Subcutaneous abdominal adipose tissue (tissue), 5 donors: ENCODE measurements around the gene SLC9A5.

Experiments
- H3K27ac ChIP-seq: one replicate; pipeline ENCODE4 v1.7.0; 2013; ENCODE audit warnings: low read depth, mild to moderate bottlenecking, inconsistent platforms, low read length, moderate library complexity
- H3K27me3 ChIP-seq, 5 donors: one replicate each; pipeline ENCODE4 v1.7.0; 2013; ENCODE audit warnings: low read length in 5 of 5, inconsistent platforms in 1 of 5; ENCODE audit not compliant: control insufficient read depth in 5 of 5, insufficient read depth in 4 of 5
- H3K36me3 ChIP-seq, 5 donors: one replicate each; pipeline ENCODE4 v1.7.0; 2013; ENCODE audit warnings: low read length in 5 of 5; ENCODE audit not compliant: control insufficient read depth in 5 of 5, insufficient read depth in 5 of 5
- H3K4me1 ChIP-seq, 5 donors: one replicate each; pipeline ENCODE4 v1.7.0; 2013; ENCODE audit warnings: low read length in 5 of 5, mild to moderate bottlenecking in 3 of 5, moderate library complexity in 1 of 5; ENCODE audit not compliant: control insufficient read depth in 5 of 5, insufficient read depth in 5 of 5
- H3K4me3 ChIP-seq, 5 donors: one replicate each; pipeline ENCODE4 v1.7.0; 2013; ENCODE audit warnings: low read length in 5 of 5, low read depth in 1 of 5
- H3K9ac ChIP-seq, 5 donors: one replicate each; pipeline ENCODE4 v1.7.0; 2013; ENCODE audit warnings: low read length in 5 of 5, mild to moderate bottlenecking in 4 of 5, moderate library complexity in 3 of 5
- H3K9me3 ChIP-seq, 5 donors: one replicate each; pipeline ENCODE4 v1.7.0; 2013; ENCODE audit warnings: low read length in 5 of 5; ENCODE audit not compliant: control insufficient read depth in 5 of 5
- donor health status: healthy.
- donor health status: healthy.
- donor health status: healthy.
- donor health status: healthy.
- donor health status: healthy.

The SLC9A5 gene

DNA sequence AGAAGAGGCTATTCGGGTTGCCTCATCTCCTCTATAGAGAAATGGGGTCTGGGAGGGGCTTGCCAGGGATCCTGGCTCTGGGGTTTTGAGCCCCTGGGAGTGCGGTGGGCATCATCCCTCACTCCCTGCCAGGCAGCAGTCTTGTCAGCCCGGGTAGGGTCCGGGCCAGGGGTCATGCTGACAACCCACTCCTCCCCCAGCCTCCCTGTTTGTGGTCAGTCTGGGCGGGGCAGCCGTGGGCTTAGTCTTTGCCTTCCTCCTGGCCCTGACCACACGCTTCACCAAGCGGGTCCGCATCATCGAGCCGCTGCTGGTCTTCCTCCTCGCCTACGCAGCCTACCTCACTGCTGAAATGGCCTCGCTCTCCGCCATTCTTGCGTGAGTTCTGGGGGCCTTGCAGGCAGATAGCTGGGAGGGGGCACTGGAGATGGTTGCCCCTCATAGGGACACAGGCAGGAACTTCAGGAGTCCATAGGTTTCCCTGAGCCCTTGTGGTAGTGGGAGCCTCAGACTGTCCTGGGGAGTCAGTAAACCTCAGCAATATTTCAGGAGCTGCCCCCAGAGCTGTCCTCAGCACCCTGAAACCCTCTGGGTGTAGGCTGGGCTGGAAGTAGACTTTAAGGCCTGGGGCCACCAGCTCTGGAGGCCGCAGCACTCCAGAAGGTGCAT lies 6.9 kb downstream of the SLC9A5 start:
- Histone ChIP-seq H3K27ac (no peak overlapping the region), H3K4me3 (no peak overlapping the region), H3K27me3 (no peaks in the 10 kb centered on the region), H3K4me1 (peaks cover 2 to 13% (median 6%) of the 10 kb centered on the region in 5 donors), H3K9me3 (no peaks in the 10 kb centered on the region), H3K36me3 (no peaks in the 10 kb centered on the region), H3K9ac (no peak overlapping the region)

DNA sequence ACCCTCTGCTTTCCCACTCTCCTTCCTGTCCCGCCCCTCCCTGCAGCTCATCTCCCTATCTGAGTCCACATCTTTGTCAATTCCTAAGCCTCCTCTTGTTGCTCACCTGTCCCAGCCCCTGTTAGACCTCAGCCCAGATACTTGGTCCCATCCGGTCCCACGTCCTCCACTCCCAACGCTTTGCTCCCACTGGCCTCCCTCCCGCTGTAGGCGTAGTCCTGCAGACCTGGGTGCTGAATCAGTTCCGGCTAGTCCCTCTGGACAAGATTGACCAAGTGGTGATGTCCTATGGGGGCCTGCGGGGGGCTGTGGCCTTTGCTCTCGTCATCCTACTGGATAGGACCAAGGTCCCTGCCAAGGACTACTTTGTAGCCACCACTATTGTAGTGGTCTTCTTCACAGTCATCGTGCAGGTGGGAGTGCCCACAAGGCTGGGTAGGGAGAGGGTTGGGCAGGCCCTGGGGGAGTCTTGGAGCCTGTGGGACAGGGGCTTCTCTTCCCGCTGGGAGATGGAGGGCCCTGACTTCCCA lies 8.0 kb downstream of the SLC9A5 start:
- Histone ChIP-seq H3K4me3 (no peak overlapping the region), H3K27ac (no peak overlapping the region), H3K9me3 (no peaks in the 10 kb centered on the region), H3K4me1 (peaks cover 2 to 13% (median 6%) of the 10 kb centered on the region in 5 donors), H3K27me3 (no peaks in the 10 kb centered on the region), H3K36me3 (no peaks in the 10 kb centered on the region), H3K9ac (no peak overlapping the region)

DNA sequence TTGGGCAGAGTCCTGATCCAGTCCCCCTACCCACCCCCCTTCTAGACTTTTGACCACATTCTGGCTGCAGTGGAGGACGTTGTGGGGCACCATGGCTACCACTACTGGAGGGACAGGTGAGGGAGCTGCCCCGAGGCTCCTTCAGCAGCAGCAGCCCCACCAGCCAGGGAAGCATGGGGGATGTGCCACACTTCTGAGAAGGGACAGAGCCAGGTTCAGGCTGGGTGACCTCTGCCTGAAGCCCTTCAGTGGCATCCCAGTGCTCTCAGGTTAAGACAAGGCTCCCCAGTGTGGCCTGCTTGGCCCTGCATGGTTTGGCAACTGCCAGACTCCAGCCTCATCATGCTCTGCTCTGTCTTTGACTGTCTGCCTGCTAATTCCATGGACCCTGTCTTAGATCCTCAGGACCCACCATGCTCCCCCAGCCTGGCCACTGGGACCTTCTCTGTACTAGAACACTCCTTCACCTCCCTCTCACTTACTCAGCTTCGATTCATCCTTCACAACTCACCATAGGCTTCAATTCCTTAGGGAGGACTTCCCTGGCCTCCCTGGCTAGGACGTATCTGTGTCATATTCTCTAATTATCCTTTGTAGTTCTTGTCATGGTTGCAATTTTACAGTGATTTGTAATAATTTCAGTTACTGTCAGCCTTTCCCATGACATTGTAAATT lies 8.8 kb downstream of the SLC9A5 start:
- Histone ChIP-seq H3K27me3 (no peaks in the 10 kb centered on the region), H3K36me3 (no peaks in the 10 kb centered on the region), H3K4me1 (peaks cover under 1 to 9% (median 3%) of the 10 kb centered on the region in 5 donors), H3K9ac (no peak overlapping the region), H3K9me3 (no peaks in the 10 kb centered on the region), H3K4me3 (no peak overlapping the region), H3K27ac (no peak overlapping the region)

DNA sequence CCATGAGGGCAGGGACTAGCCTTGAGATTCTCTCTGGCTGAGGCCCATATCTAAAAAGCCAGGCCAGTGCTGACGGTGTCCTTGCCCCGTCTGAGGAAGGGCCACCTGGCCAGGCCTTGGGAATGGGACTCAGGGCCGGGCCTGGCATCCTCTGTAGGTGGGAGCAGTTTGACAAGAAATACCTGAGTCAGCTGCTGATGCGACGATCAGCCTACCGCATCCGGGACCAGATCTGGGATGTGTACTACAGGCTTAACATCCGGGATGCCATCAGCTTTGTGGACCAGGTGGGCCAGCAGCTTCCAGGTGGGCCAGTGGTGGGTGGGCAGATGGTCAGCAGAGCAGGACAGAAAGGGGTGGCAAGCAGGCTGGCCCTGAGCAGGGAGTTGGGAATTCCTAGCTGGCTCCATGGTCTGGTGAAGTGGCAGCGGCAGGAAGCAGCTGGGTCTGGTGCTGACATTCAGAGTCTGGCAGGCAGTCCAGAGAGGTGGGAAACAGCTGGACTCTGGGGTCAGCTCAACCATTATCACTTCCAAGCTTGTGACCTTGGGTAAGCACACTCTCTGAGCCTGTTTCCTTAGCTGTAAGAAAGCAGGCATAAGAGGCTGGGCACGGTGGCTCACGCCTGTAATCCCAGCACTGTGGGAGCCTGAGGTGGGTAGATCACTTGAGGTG lies 9.5 kb downstream of the SLC9A5 start:
- Histone ChIP-seq H3K4me3 (no peak overlapping the region), H3K4me1 (peaks cover 0 to 4% (median 0%) of the 10 kb centered on the region in 5 donors), H3K27me3 (no peaks in the 10 kb centered on the region), H3K27ac (no peak overlapping the region), H3K36me3 (no peaks in the 10 kb centered on the region), H3K9ac (no peak overlapping the region), H3K9me3 (no peaks in the 10 kb centered on the region)

DNA sequence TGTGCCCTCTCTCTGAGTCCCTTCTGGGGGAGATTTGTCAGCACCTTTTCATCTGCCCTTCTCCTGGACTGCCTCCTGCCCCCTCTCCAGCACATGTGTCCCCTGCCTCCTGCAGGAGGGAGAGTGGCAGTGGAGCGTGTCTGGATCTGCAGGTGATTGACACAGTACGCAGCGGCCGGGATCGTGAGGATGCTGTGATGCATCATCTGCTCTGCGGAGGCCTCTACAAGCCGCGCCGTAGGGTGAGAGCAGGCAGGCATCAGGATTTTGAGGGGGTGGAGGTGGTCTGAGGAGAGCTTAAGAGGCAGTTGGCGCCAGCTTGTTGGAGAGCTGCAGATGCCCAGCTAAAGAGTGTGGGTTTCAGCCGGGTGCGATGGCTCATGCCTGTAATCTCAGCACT lies 10.9 kb downstream of the SLC9A5 start:
- no peaks in the 10 kb centered on the region for H3K27me3 ChIP-seq
- H3K9ac ChIP-seq = no peak overlapping the region
- H3K27ac ChIP-seq = no peak overlapping the region
- H3K4me3 ChIP-seq = no peak overlapping the region
- peaks cover 0 to 3% (median 2%) of the 10 kb centered on the region in 5 donors for H3K4me1 ChIP-seq
- no peaks in the 10 kb centered on the region for H3K36me3 ChIP-seq
- no peaks in the 10 kb centered on the region for H3K9me3 ChIP-seq

DNA sequence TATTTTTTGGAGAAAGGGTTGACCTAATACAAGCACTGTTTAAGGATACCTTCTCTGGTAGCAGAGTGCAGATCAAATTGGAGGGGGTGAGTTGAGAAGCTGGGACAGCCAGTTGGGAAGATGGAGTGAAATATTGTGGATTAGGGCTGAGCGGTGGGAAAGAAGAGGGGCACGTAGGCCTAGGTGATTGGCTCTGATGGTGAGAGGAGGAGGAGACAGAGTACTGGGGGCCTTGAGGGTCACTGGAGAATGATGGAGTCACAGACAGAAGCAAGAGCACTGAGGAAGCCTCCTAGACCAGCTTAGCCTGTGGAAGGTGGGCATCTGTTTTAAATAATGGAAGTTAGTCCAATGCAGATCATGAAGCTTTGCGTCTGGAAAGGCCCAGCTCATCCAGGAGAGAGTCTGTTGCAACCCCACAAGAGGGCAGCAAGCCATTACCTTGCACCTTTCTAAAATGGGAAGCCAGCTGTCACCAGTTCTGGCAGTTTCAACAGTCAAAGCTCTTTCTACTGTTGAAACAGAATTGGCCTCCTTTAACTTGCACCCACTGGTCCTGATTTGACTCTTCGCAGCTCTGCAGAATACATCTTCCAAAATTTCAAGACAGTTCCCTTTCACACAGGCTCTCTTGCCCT lies 11.8 kb downstream of the SLC9A5 start:
- no peaks in the 10 kb centered on the region for H3K27me3 ChIP-seq
- no peak overlapping the region for H3K4me3 ChIP-seq
- no peak overlapping the region for H3K9ac ChIP-seq
- no peaks in the 10 kb centered on the region for H3K9me3 ChIP-seq
- H3K36me3 ChIP-seq = no peaks in the 10 kb centered on the region
- peaks cover 0 to 6% (median 4%) of the 10 kb centered on the region in 5 donors for H3K4me1 ChIP-seq
- no peak overlapping the region for H3K27ac ChIP-seq

DNA sequence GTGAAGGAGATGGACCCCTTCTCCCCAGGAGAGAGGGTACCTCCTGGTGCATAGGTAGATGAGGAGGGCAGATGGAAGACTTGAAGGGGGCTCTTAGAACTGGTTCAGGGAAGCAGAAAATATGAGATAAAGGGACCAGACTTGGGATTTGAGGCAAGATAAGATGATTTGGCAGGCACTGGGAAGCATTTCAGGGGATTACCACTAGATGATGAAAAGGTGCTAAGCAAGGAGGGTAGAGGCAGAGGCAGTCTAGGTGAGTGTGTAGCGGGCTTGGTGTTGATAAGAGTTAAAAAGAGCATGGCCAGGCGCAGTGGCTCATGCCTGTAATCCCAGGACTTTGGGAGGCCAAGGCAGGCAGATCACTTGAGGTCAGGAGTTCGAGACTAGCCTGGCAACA lies 14.4 kb downstream of the SLC9A5 start:
- peaks cover 0 to 11% (median 6%) of the 10 kb centered on the region in 5 donors for H3K4me1 ChIP-seq
- H3K27me3 ChIP-seq = peaks cover 0 to 3% (median 0%) of the 10 kb centered on the region in 5 donors
- no peaks in the 10 kb centered on the region for H3K9me3 ChIP-seq
- H3K4me3 ChIP-seq = no peak overlapping the region
- H3K36me3 ChIP-seq = no peaks in the 10 kb centered on the region
- H3K27ac ChIP-seq = no peak overlapping the region
- H3K9ac ChIP-seq = no peak overlapping the region

DNA sequence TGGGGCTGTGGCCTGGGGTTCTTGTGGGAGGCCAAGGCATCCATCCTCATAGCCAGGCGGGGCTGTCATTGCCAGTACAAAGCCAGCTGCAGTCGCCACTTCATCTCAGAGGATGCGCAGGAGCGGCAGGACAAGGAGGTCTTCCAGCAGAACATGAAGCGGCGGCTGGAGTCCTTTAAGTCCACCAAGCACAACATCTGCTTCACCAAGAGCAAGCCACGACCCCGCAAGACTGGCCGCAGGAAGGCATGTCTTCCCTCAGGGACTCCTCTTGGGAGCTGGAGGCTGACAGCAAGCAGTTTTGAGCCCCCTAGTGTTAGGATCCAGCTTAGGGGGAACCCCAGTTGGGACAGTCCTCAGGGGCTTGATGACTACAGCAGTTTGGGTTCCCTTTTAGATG lies 15.5 kb downstream of the SLC9A5 start:
- no peaks in the 10 kb centered on the region for H3K9me3 ChIP-seq
- no peak overlapping the region for H3K4me3 ChIP-seq
- no peak overlapping the region for H3K27ac ChIP-seq
- no peaks in the 10 kb centered on the region for H3K36me3 ChIP-seq
- H3K4me1 ChIP-seq = peaks cover 0 to 16% (median 9%) of the 10 kb centered on the region in 5 donors
- no peak overlapping the region for H3K9ac ChIP-seq
- peaks cover 0 to 3% (median 0%) of the 10 kb centered on the region in 5 donors for H3K27me3 ChIP-seq

DNA sequence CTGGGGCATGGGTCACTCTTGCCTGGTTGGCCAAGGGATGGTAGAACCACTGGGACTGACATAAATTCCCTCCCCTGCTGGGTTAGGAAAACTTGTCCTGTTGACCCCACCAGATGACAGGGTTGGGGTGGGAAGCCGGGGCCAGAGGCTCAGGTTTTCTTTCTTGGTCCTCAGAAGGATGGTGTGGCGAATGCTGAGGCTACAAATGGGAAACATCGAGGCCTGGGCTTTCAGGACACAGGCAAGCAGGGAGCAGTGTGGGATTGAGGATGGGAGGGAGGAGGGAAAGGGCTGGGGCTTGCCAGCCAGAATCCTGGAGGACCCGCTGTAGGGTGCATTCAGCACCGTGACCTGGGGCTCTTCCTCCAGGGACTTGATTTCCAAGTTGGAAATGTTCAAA lies 16.1 kb downstream of the SLC9A5 start:
- Histone ChIP-seq H3K9ac (no peak overlapping the region), H3K27ac (no peak overlapping the region), H3K9me3 (no peaks in the 10 kb centered on the region), H3K27me3 (peaks cover 0 to 3% (median 0%) of the 10 kb centered on the region in 5 donors), H3K4me1 (peaks cover 0 to 16% (median 9%) of the 10 kb centered on the region in 5 donors), H3K36me3 (no peaks in the 10 kb centered on the region), H3K4me3 (no peak overlapping the region)
